ENCODE data around the gene PRIMPOL. TPM values are rescaled to one million over a fixed set of nuclear protein-coding genes. Genes with fewer than 3 reads are reported as not detected.
A peak's percentile ranks its signal among the peaks of the same experiment; 100 is the strongest.

PRIMPOL gene
- total and polyA plus RNA-seq, 9 of the 15 experiments (the other 6 are each of a cell fraction or from before 2014, with no cell fraction given): 11.0 to 32.0 (median 16.1) TPM

DNA sequence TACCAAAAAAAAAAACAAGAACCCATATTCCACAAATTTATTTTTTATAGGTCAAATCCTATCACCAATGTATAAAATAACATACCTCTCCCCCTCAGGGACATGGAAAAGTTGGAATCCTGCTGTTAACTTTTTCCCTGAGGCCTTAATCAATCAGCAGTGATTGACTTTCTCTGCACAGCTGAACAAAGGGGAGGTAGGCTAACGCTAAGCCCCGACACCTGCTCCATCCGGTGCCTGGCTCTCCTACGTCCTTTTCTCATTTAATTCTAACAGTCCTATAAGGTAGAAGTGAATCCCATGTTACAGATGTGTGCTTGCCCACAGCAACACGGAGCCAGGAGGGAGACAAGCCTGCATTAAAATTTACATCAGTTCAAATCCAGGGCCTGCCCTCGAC is 81.5 kb downstream of the PRIMPOL start (continued):
- TF ChIP-seq ZNF124 (CRISPR knock-in tag; IDR thresholded peaks at IDR 0.05) (no peak), HIVEP1 (CRISPR knock-in tag; IDR thresholded peaks at IDR 0.05) (no peak)
- TF ChIP-seq, protein P1, sequence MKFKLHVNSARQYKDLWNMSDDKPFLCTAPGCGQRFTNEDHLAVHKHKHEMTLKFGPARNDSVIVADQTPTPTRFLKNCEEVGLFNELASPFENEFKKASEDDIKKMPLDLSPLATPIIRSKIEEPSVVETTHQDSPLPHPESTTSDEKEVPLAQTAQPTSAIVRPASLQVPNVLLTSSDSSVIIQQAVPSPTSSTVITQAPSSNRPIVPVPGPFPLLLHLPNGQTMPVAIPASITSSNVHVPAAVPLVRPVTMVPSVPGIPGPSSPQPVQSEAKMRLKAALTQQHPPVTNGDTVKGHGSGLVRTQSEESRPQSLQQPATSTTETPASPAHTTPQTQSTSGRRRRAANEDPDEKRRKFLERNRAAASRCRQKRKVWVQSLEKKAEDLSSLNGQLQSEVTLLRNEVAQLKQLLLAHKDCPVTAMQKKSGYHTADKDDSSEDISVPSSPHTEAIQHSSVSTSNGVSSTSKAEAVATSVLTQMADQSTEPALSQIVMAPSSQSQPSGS (CRISPR knock-in tag; IDR thresholded peaks at IDR 0.05): no peak

DNA sequence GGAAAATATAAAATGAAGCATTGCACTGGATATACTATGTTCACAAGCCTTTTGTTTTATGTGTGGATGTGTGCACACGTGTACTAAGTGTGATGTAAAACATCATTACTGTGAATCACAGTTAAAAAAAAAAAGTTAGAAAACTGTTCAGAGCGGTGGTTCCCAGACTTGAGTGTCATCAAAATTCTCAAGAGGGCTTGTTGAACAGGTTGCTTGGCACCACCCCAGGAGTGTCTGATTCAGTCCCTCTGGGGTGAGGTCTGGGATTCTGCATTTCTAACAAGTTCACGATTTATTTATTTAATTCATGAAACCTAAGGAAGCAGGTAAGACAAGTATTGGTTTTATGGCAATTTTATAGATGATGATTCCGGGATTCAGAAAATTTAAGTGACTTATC is 82.6 kb downstream of the PRIMPOL start:
- H3K27ac ChIP-seq (ENCODE audit: extremely low read depth, low read depth, low read length): no peak overlapping the region
- H3K4me1 ChIP-seq (replicated peaks in 1 of 2; ENCODE audit: control insufficient read depth in 2 of 2, insufficient read depth in 2 of 2, low read length in 2 of 2): peaks cover 0 to 8% of the 10 kb centered on the region in 2 experiments; a peak in 1 of 5 replicates

More for the DNA sequence above, 82.6 kb downstream of the PRIMPOL start:
- CTCF ChIA-PET (ENCODE audit: low intra/inter-chr PET ratio): interaction anchor here (0.6 kb wide), 1 partner anchor 168 kb away, joined by 3 read pairs; no protein-coding TSS in a partner anchor
- in situ Hi-C loops (cut with MboI): no loop called here
- Histone ChIP-seq H4K20me1 (replicated peaks; ENCODE audit: control insufficient read depth, insufficient read depth, low read length) (no peaks in the 10 kb centered on the region), H3K36me3 (ENCODE audit: control insufficient read depth, insufficient read depth, low read length) (peaks cover 50% of the 10 kb centered on the region), H2AFZ (ENCODE audit: low read depth, low read length) (no peak overlapping the region), H3K79me2 (ENCODE audit: control insufficient read depth, insufficient read depth, low read length) (peaks cover 51% of the 10 kb centered on the region), H3K4me2 (ENCODE audit: insufficient read depth, low read length) (peak overlapping the region; percentile 94; the same call in 1 of the 2 replicates), H3K9ac (ENCODE audit: insufficient read depth in 1 of 2, low read depth in 2 of 2, low read length in 2 of 2) (peak overlapping the region in 1 of 2 experiments; percentile 92; a peak in 2 of 4 replicates), H3K9me1 (ENCODE audit: control insufficient read depth, insufficient read depth, low read length) (no peaks in the 10 kb centered on the region), H3K27me3 (ENCODE audit: control insufficient read depth in 2 of 2, insufficient read depth in 2 of 2, low read length in 2 of 2) (no peaks in the 10 kb centered on the region), H3K9me3 (replicated peaks; ENCODE audit: control insufficient read depth, insufficient read depth, low read depth, low read length) (no peaks in the 10 kb centered on the region), H3K4me3 (no peak overlapping the region; the same call in 1 of the 2 replicates)
- POLR2A ChIA-PET: interaction anchor here (0.7 to 2.4 kb wide), 3 partner anchors 7 to 16 kb away, joined by 3 to 15 read pairs (median 3); no protein-coding TSS in a partner anchor
- intact Hi-C loops (cut with micrococcal nuclease): loop anchor here (10.0 kb wide), 1 partner anchor 467 kb away; no protein-coding TSS in a partner anchor
- TF ChIP-seq ZC3H8 (IDR thresholded peaks at IDR 0.05): no peak
- TF ChIP-seq ZNF586 (CRISPR knock-in tag; conservative IDR thresholded peaks at IDR 0.05): no peak
- no peak for TF ChIP-seq PCBP1 (IDR thresholded peaks at IDR 0.05; ENCODE audit: low read depth, low read length, poor library complexity, severe bottlenecking)
- TF ChIP-seq ASH1L (IDR thresholded peaks at IDR 0.05; ENCODE audit: borderline replicate concordance, low read depth, partially characterized antibody): no peak
- TF ChIP-seq, protein P2, sequence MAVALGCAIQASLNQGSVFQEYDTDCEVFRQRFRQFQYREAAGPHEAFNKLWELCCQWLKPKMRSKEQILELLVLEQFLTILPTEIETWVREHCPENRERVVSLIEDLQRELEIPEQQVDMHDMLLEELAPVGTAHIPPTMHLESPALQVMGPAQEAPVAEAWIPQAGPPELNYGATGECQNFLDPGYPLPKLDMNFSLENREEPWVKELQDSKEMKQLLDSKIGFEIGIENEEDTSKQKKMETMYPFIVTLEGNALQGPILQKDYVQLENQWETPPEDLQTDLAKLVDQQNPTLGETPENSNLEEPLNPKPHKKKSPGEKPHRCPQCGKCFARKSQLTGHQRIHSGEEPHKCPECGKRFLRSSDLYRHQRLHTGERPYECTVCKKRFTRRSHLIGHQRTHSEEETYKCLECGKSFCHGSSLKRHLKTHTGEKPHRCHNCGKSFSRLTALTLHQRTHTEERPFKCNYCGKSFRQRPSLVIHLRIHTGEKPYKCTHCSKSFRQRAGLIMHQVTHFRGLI (CRISPR knock-in tag; IDR thresholded peaks at IDR 0.05): no peak
- TF ChIP-seq RBM34 (IDR thresholded peaks at IDR 0.05; ENCODE audit: borderline replicate concordance, insufficient read depth, low read length): no peak
- ATAC-seq: no peak
- BruUV-seq (replicated peaks): no TSS peak
- 28% methylated on average over 4 of the region's 4 CpGs for WGBS (ENCODE audit: insufficient coverage, low coverage, missing lambda C conversion rate)
- peak in 1 of 4 experiments; percentile 9 for DNase-seq (ENCODE audit: extremely low read depth in 1 of 4, low spot score in 3 of 4)
- FAIRE-seq: peak; percentile 55

Data from K562 (cell line).